Adrenal gland (tissue), 12 donors: ENCODE data around the gene MTM1. TPM values are rescaled to one million over a fixed set of nuclear protein-coding genes. Genes with fewer than 3 reads are reported as not detected.
A peak's percentile ranks its signal among the peaks of the same experiment; 100 is the strongest.

Source experiments
- DNase-seq, 7 donors: peaks; one replicate each; pipeline ENCODE4 v3.0.0-alpha.2; 2019 to 2020
- H3K27ac ChIP-seq, 5 donors: fragments of 200-600 bp; sonication (generic) in 4 of 5; 1 replicate in 3 of 5; 2 replicates in 2 of 5; pipeline versions ENCODE4 v1.5.1 to v1.8.0; 2016 to 2020; ENCODE audit warnings: mild to moderate bottlenecking in 1 of 5
- H3K27me3 ChIP-seq: fragments of 200-600 bp; 2 replicates; pipeline ENCODE4 v1.8.0; 2021
- H3K36me3 ChIP-seq, 2 donors: fragments of 200-600 bp; replicated peaks in 1 of 2; 1 replicate in 1 of 2; 2 replicates in 1 of 2; pipeline versions ENCODE4 v1.5.1 to v1.8.0; 2018 to 2022
- H3K4me1 ChIP-seq, 2 donors: fragments of 200-600 bp; replicated peaks in 1 of 2; 1 replicate in 1 of 2; 2 replicates in 1 of 2; pipeline versions ENCODE4 v1.5.1 to v1.8.0; 2018 to 2021
- H3K4me3 ChIP-seq, 4 donors: fragments of 200-600 bp; sonication (generic) in 3 of 4; one replicate each; pipeline ENCODE4 v1.5.1; 2016 to 2018
- H3K9me3 ChIP-seq, 3 donors: fragments of 200-600 bp; sonication (generic) in 1 of 3; replicated peaks in 1 of 3; 1 replicate in 2 of 3; 2 replicates in 1 of 3; pipeline versions ENCODE4 v1.5.1 to v1.8.0; 2016 to 2021
- CTCF ChIP-seq, 6 experiments: fragments of 450-650 bp in 4 of 6; fragments of 200-600 bp in 2 of 6; sonication (generic) in 1 of 6; IDR thresholded peaks; 1 replicate in 5 of 6; 2 replicates in 1 of 6; pipeline versions ENCODE4 v1.5.1 to v1.8.0; 2016 to 2021; ENCODE audit warnings: antibody characterized with exemption in 6 of 6, mild to moderate bottlenecking in 2 of 6, moderate library complexity in 1 of 6
- POLR2A ChIP-seq, 2 donors: fragments of 450-650 bp; IDR thresholded peaks; one replicate each; pipeline ENCODE4 v1.6.1; 2017; ENCODE audit warnings: antibody characterized with exemption in 2 of 2, mild to moderate bottlenecking in 2 of 2, moderate library complexity in 1 of 2
- WGBS, 4 donors: extraction: QIAGEN DNeasy Blood & Tissue Kit in 2 of 4; methylation state at CpG; one replicate each; pipeline versions ENCODE4 v1.1.5 to v1.1.7; 2013 to 2017; 5-methylcytosine and 5-hydroxymethylcytosine counted together
- intact Hi-C, 2 donors: fragments of 100-400 bp; cut with DNase I; formaldehyde crosslinking; loops; one replicate each; pipeline versions ENCODE4 v1.14.1 to v1.15.0; 2022 to 2023
- polyA plus RNA-seq, 3 donors: library from polyadenylated mRNA; stranded (reverse); fragments of 200-250 nt in 2 of 3; fragments of 350-450 nt in 1 of 3; fragmentation: Illumina TruSeq in 1 of 3; extraction: RNeasy Lipid Tissue Mini Kit (QIAGEN cat#74804) in 1 of 3; gene quantifications; one replicate each; pipeline ENCODE4 v1.2.3, GENCODE V29; 2013 to 2014
- total RNA-seq, 9 donors: library from RNA; depleted of rRNA in 4 of 9; stranded (reverse); fragments of >200 nt in 4 of 9; fragments of 120-200 nt in 1 of 9; fragmentation: NEBNext Ultra II Directional in 1 of 9; extraction: Animal tissue kit (Norgen Biotek cat#: 25700) in 1 of 9; gene quantifications; one replicate each; pipeline versions ENCODE4 v1.1.0 to v1.2.4, GENCODE V29; 2013 to 2023
- donor health status: healthy with polysubstance abuse.
- donor health status: Bipolar disorder and iron deficiency.
- donor health status: DM: yes; HTN: yes; CAD: no.
- donor health status: DM: no; HTN: no; CAD: no.
- donor health status: DM: no; HTN: no; CAD: no.
- donor health status: DM: yes; HTN: yes; CAD: no.

The MTM1 gene
- total and polyA plus RNA-seq, 12 donors, result 4.1 to 31.4 (median 24.9) TPM

GRCh38 chrX:150610043-150610442 lies 41.6 kb downstream of the MTM1 start:
- H3K4me3 ChIP-seq, result no peak overlapping the region
- no peak for DNase-seq
- no peak for TF ChIP-seq CTCF (IDR thresholded peaks at IDR 0.05)
- TF ChIP-seq POLR2A (IDR thresholded peaks at IDR 0.05), result no peak
- no peaks in the 10 kb centered on the region for H3K27me3 ChIP-seq
- no peaks in the 10 kb centered on the region for H3K4me1 ChIP-seq
- no peaks in the 10 kb centered on the region for H3K9me3 ChIP-seq
- intact Hi-C loops, result no loop called here
- no peaks in the 10 kb centered on the region for H3K36me3 ChIP-seq
- no peak overlapping the region for H3K27ac ChIP-seq

GRCh38 chrX:150610446-150610845 lies 42.0 kb downstream of the MTM1 start:
- H3K4me1 ChIP-seq, result no peaks in the 10 kb centered on the region
- H3K9me3 ChIP-seq, result no peaks in the 10 kb centered on the region
- H3K36me3 ChIP-seq, result no peaks in the 10 kb centered on the region
- TF ChIP-seq POLR2A (IDR thresholded peaks at IDR 0.05), result no peak
- TF ChIP-seq CTCF (IDR thresholded peaks at IDR 0.05), result no peak
- 61 to 70% (median 61%) methylated on average over 2 of the region's 2 CpGs for WGBS, 4 donors
- no peak overlapping the region for H3K4me3 ChIP-seq
- intact Hi-C loops, result no loop called here
- peak overlapping the region in 1 of 5 donors; percentile 1 for H3K27ac ChIP-seq
- no peak for DNase-seq
- no peaks in the 10 kb centered on the region for H3K27me3 ChIP-seq

- Histone ChIP-seq H3K36me3 (peaks cover 0 to 4% of the 10 kb centered on the region in 2 donors), H3K4me1 (no peaks in the 10 kb centered on the region), H3K27me3 (no peaks in the 10 kb centered on the region), H3K27ac (no peak overlapping the region), H3K4me3 (no peak overlapping the region), H3K9me3 (no peaks in the 10 kb centered on the region)
- 75 to 97% (median 84%) methylated on average over 4 of the region's 4 CpGs for WGBS, 4 donors
- intact Hi-C loops, result no loop called here
- TF ChIP-seq POLR2A (IDR thresholded peaks at IDR 0.05), result no peak
- no peak for TF ChIP-seq CTCF (IDR thresholded peaks at IDR 0.05)
- DNase-seq, result no peak
Observed at GRCh38 chrX:150615356-150615755, 46.9 kb downstream of the MTM1 start.

GRCh38 chrX:150616179-150616862 lies 47.9 kb downstream of the MTM1 start:
- no peaks in the 10 kb centered on the region for H3K4me1 ChIP-seq
- peaks cover 0 to 6% of the 10 kb centered on the region in 2 donors for H3K36me3 ChIP-seq
- TF ChIP-seq POLR2A (IDR thresholded peaks at IDR 0.05), result no peak
- no peak for TF ChIP-seq CTCF (IDR thresholded peaks at IDR 0.05)
- no peaks in the 10 kb centered on the region for H3K9me3 ChIP-seq
- no peak overlapping the region for H3K4me3 ChIP-seq
- intact Hi-C loops, result no loop called here
- H3K27me3 ChIP-seq, result no peaks in the 10 kb centered on the region
- DNase-seq, result no peak
- 66 to 81% (median 72%) methylated on average over 4 to 7 of the region's 7 CpGs for WGBS, 4 donors
- H3K27ac ChIP-seq, result peak overlapping the region in 1 of 5 donors; percentile 5
